GM21786 (cell line): ENCODE results near the gene P3H1.
"Not testable (repeated sequence)": the region's sequence is repeated elsewhere in the genome, so short reads cannot be mapped to it uniquely, and the experiment has no call there.

Experiments
- ATAC-seq: cut with Tn5 transposase; IDR thresholded peaks from one replicate; pipeline ENCODE4 v1.9.1; 2021; ENCODE audit not compliant: unreplicated experiment

Gene P3H1

DNA sequence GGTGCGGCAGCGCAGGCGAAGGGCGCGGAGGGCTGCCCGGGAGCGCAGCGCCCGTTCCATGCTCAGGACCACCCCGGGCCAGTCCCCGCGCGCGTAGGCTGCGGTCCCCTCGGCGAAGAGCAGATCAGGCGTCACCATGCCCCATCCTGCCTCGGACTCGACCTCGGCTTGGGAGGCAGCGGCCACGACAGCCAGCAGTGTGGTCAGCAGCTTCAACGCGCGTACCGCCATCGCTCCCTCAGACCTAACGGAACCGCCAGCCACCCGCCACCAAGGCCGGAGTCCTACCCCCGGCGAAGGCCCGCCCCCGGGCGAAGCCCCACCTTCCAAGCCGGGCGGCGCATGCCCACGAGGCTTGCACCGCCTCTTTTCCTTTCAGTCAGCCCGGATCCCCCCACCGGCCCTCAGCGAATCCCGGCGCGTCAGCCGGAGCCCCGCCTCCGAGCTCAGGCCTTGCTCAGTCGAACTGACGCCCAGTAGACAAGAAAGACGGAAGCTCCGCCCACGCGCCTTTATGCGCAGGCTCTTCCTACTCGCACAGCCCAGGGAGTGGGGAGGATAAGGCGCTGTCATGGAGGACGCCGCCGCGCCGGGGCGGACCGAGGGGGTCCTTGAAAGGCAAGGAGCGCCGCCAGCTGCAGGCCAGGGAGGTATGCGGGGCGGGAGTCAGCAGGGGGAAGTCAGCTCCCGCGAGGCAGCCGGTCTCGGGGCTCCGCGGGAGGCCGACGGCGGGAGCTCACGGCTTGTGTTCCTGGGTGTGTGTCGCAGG, at the start of gene P3H1, which contains the start of gene C1orf50:
Gene P3H1, minus strand, starts transcription at position 288 of the 769 bp plus-strand sequence. Its CDS starts 57 bp downstream, at position 231.
Gene C1orf50, plus strand, starts transcription at position 509 of the 769 bp plus-strand sequence. Its CDS starts 63 bp downstream, at position 572.
- ATAC-seq: peak; percentile 91

GRCh38 chr1:42815941-42816584, 49.2 kb upstream of the P3H1 start:
- no peak for ATAC-seq

DNA sequence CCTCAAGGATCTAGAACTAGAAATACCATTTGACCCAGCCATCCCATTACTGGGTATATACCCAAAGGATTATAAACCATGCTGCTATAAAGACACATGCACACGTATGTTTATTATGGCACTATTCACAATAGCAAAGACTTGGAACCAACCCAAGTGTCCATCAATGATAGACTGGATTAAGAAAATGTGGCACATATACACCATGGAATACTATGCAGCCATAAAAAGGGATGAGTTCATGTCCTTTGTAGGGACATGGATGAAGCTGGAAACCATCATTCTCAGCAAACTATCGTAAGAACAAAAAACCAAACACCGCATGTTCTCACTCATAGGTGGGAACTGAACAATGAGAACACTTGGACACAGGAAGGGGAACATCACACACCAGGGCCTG, 48.0 kb upstream of the P3H1 start:
- not testable (repeated sequence) for ATAC-seq

- no peak for ATAC-seq
Measured at GRCh38 chr1:42807056-42807668, 40.3 kb upstream of the P3H1 start.

DNA sequence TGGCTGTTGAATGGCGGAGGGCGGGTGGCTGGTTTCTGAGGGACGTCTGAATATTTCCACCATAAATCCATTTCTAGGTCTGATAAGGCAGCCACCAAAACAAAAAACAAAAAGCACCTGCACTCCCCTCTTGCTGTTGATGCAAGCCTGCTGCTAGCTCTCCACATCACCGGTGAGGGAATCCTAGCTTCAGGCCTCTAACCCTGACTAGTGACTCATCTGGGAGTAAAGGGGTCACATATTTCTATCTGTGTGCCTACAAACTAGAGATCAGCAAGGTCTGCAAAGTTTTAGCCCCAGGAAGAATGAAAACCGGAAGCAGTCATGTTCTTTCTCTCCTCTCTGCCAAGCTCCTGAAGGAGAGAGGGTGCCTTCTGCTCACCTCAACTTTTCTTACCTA, 39.8 kb upstream of the P3H1 start:
- ATAC-seq: no peak

- ATAC-seq: no peak
Measured at GRCh38 chr1:42806171-42806570, 39.3 kb upstream of the P3H1 start.

GRCh38 chr1:42801832-42802473, 35.1 kb upstream of the P3H1 start:
- ATAC-seq: no peak

DNA sequence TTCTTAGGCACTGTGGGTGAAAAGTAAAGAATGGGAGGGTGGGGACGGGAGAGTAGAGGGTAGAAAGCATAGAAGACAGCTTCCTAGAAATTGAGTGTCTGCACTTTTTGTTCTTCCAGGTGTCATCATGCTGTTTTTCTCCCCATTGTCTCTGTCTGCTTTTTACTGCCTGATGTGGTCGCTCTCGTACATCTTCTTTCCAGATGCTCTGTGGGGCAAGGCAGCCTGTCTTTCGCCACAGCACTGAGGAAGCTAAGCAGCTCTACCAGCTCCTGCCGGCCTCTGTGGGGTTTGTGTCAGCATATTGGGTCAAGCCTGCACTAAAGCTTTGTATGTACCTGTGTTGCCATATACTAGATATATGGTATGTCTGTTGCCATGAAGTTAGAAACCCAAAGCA, 31.2 kb upstream of the P3H1 start:
- ATAC-seq: no peak

DNA sequence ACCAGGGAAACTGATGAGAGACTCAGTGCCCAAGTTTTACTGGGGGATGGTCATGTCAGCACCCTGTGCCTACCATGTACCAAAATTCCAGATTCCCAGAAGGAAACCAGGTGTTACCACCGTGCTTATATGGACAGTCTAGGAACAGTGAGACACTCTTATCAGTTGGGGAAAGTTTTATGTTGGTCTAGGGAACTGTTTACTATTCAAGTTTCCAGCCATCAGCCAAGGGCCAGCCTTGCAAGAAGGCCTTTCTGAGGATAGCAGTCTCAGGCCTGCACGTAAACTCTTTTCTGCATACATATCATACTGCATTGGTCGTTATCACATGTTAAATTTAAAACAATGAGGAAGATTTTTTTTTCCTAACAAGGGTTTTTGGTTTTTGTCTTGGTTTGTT, 30.6 kb upstream of the P3H1 start:
- no peak for ATAC-seq

GRCh38 chr1:42793824-42794223, 27.0 kb upstream of the P3H1 start:
- no peak for ATAC-seq

- ATAC-seq: no peak
Measured at GRCh38 chr1:42788021-42788420, 21.2 kb upstream of the P3H1 start.

- ATAC-seq: no peak
Measured at GRCh38 chr1:42786097-42786496, 19.3 kb upstream of the P3H1 start.

- ATAC-seq: no peak
Measured at GRCh38 chr1:42784946-42785693, 18.3 kb upstream of the P3H1 start, which contains the start of gene TMEM269. Gene TMEM269, plus strand, starts transcription at chr1:42784991. Its CDS starts 4,903 bp downstream, at chr1:42789894.

DNA sequence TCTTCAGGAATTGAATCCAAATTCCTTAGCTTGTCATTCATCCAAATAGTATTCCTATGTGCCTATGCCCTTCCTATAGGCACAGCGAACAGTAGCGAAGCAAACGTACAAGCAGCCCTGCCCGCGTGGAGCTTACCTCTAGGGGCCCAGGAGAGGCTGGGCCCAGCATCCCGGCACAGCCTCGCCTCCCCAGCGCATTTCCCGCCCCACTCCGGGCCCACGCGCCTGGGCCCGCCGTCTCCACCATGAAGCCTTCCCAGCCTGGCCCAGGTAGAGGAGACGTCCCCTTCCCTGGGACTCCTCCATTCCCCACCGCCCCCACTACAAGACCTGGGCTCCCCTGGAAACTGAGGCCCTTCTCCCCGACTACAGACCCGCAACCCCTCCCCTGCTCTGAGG, 17.7 kb upstream of the P3H1 start:
- ATAC-seq: no peak

GRCh38 chr1:42783092-42783491, 16.3 kb upstream of the P3H1 start:
- ATAC-seq: no peak

GRCh38 chr1:42780176-42780575, 13.3 kb upstream of the P3H1 start:
- ATAC-seq: no peak

DNA sequence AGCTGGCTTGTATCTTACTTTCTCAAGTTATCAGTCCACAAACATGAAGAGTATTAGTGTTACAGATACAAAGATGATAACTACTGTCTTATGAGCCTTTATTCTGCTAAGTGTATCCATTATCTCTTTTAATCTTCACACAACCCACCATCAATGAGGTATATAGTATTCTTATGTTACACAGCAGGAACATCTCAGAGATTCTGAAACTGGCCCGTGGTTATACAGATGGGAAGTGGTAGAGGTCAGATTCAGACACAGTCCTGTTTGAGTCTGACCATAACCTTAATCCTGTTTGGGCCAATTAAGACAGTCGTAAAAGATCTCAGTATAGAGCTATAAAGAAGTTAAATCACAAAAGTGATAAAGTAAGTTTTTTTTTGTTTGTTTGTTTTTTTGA, 12.9 kb upstream of the P3H1 start:
- ATAC-seq: no peak

DNA sequence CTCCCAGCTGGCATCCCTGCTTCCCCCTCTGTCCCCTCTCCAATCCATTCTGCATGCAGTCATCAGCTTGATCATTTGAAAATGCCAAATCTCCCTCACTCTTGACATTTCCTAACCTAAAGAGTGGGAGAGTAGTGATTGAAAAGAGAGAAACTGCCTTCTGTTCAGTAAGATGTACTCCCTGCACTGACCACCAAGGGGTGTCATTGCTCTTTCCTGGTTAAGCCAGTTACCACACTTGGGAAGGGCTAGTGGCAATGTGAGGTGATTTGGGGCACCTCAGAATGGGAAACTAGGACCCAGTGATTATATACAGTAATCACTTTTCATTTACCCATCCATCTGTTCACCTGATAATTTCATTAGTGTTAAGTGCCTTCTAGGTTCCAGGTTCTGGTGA, 11.0 kb upstream of the P3H1 start:
- no peak for ATAC-seq

DNA sequence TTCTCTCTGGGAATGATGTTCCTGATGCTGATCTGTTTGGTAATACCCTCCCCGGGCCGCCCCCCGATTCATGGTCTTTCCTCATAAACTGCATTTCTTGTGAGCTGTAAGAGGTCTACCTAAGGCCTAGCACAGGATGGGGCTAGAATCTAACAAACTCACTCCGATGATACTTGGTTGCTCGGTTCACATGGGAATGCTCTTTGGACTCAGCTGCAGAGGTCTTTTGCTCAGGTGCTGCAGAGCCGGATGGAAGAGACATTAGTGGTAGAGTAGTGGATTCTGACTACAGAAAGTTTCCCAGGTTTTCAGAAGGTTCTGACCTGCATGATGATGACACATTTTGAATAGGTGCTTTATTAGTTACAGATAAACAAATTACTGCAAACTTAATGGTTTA, 9.7 kb upstream of the P3H1 start:
- ATAC-seq: no peak

GRCh38 chr1:42774928-42775526, 8.2 kb upstream of the P3H1 start:
- ATAC-seq: no peak
